ENCODE data around the gene ANP32B.

ANP32B gene

DNA sequence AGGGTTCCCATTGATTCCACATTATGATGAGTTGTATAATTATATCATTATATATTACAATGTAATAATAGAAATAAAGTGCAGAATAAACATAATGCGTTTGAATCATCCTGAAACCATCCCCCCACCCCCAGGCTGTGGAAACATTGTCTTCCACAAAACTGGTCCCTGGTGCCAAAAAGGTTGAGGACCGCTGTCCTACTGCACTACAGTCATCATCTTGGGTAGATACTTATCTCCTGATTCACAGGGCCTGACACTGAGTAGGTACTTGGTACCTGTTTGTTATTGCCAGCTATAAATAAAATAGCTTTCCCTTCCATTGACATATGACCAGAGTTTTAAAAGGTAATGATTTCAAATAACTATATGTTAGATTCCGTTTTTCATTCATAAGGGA is 25.6 kb downstream of the ANP32B start:
- no peak for DNase-seq (ENCODE audit: low read depth)

GRCh38 chr9:98009437-98009836 is 26.3 kb downstream of the ANP32B start:
- TF ChIP-seq, protein P1, sequence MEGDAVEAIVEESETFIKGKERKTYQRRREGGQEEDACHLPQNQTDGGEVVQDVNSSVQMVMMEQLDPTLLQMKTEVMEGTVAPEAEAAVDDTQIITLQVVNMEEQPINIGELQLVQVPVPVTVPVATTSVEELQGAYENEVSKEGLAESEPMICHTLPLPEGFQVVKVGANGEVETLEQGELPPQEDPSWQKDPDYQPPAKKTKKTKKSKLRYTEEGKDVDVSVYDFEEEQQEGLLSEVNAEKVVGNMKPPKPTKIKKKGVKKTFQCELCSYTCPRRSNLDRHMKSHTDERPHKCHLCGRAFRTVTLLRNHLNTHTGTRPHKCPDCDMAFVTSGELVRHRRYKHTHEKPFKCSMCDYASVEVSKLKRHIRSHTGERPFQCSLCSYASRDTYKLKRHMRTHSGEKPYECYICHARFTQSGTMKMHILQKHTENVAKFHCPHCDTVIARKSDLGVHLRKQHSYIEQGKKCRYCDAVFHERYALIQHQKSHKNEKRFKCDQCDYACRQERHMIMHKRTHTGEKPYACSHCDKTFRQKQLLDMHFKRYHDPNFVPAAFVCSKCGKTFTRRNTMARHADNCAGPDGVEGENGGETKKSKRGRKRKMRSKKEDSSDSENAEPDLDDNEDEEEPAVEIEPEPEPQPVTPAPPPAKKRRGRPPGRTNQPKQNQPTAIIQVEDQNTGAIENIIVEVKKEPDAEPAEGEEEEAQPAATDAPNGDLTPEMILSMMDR (IDR thresholded peaks at IDR 0.05; ENCODE audit: low read depth, low read length, missing control alignments): no peak

More for the DNA sequence above, 25.6 kb downstream of the ANP32B start:
- TF ChIP-seq, protein P1 (IDR thresholded peaks at IDR 0.05; ENCODE audit: low read depth, low read length, missing control alignments): no peak
- no peak overlapping the region for H3K4me3 ChIP-seq (ENCODE audit: low read depth, low read length)

DNA sequence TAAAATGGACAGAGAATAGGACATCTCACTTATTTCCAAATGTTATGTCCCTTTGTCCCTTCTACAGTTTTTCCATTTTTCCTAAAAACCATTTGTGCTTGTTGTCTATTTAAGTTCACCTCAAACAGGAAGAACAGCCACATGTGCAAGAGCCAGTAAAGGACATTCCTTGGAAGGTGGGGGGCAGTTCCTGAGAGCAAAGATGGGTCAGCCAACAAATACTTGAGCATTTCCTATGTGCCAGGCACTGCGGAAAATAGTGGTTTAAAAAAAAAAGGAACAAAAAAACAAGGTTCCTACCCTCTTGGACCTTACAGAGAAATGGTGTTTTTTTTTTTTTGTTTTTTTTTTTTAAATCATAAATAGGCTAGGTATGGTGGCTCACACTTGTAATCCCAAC is 26.8 kb downstream of the ANP32B start:
- DNase-seq (ENCODE audit: low read depth): no peak
- TF ChIP-seq, protein P1 (IDR thresholded peaks at IDR 0.05; ENCODE audit: low read depth, low read length, missing control alignments): no peak
- no peak overlapping the region for H3K4me3 ChIP-seq (ENCODE audit: low read depth, low read length)

More at GRCh38 chr9:98009437-98009836, 26.3 kb downstream of the ANP32B start:
- DNase-seq (ENCODE audit: low read depth): no peak
- H3K4me3 ChIP-seq (ENCODE audit: low read depth, low read length): no peak overlapping the region

DNA sequence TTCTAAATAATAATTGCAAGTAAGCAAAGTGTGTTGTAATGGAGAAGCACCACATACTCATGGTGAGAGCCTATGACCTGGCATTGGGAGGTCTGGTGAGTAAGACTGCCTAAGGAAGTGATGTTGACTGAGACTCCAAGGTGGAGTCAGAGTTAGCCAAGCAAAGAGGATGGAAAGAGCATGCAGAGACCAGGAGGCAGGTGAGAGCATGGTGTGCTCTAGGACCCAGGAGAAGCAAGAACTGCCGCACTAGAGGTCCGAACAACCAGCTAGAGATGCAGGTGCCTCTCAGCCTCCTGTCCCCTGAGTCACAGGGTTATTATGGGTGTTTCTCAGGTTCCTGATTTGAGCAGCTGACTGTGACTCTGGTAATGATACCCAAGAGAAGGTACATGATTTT is 27.3 kb downstream of the ANP32B start:
- no peak overlapping the region for H3K4me3 ChIP-seq (ENCODE audit: low read depth, low read length)
- peak; percentile 40 for DNase-seq (ENCODE audit: low read depth)
- TF ChIP-seq, protein P1 (IDR thresholded peaks at IDR 0.05; ENCODE audit: low read depth, low read length, missing control alignments): no peak

- H3K4me3 ChIP-seq (ENCODE audit: low read depth, low read length): no peak overlapping the region
- TF ChIP-seq, protein P1 (IDR thresholded peaks at IDR 0.05; ENCODE audit: low read depth, low read length, missing control alignments): no peak
- no peak for DNase-seq (ENCODE audit: low read depth)
Measured at GRCh38 chr9:98011122-98011521, 28.0 kb downstream of the ANP32B start.

DNA sequence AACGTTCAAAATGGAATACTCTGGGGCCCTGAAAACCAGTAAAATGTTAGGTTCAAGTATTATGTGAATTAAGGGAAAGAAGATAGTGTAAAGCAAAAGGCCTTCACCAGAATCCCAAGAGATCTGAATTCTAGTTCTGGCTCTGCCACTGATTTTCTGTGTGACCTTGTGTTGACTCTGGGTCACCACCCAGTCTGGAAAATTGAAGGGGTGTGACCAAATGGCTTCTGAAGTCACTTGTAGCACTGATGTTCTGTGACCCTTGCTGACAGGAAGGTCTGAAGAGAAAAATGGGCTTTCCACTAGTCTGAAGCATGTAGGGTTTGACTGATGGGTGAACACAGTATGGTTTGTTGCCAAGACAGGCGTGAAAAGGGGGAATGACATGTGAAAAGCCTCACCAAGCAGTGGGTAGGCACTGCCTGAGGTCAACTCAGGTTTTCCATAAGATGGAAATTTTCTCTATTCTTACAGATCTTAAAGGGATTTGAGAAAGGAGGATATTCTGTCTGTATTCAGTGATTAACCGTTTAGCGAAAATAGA is 33.1 kb downstream of the ANP32B start:
- no peak for DNase-seq (ENCODE audit: low read depth)
- H3K4me3 ChIP-seq (ENCODE audit: low read depth, low read length): no peak overlapping the region
- TF ChIP-seq, protein P1 (IDR thresholded peaks at IDR 0.05; ENCODE audit: low read depth, low read length, missing control alignments): no peak

DNA sequence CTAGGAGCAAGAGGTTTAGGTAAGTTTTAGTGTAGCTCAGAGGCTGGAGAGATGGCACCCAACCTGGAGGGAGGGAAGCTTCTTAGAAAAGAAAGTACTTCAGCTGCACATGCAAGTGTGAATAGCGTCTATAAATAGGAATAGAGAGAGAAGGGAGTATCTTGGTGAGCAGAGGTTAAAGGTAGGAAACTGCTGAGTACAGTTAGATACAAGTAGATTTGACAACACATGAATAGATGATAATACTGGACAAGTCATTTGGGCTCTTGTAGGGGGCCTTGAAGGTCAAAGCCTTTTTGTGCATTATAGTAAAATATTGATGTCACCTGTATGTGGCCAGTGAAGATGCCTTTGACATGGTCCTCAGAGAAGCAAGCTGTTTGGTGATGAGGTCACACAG is 34.2 kb downstream of the ANP32B start:
- H3K4me3 ChIP-seq (ENCODE audit: low read depth, low read length): no peak overlapping the region
- DNase-seq (ENCODE audit: low read depth): no peak
- TF ChIP-seq, protein P1 (IDR thresholded peaks at IDR 0.05; ENCODE audit: low read depth, low read length, missing control alignments): no peak

Data from GM12864 (cell line).